Epithelial cell of proximal tubule (primary cell): ENCODE data around the gene GRK5. TPM values are rescaled to one million over a fixed set of nuclear protein-coding genes. Genes with fewer than 3 reads are reported as not detected.
A peak's percentile ranks its signal among the peaks of the same experiment; 100 is the strongest.

Experiments
- DNase-seq: peaks from one replicate; pipeline ENCODE4 v3.0.0-alpha.2; 2011; ENCODE audit warnings: low read depth
- H3K4me3 ChIP-seq: 2 replicates; pipeline ENCODE4 v1.5.1; 2011; ENCODE audit warnings: low read depth, mild to moderate bottlenecking, low read length
- CTCF ChIP-seq: conservative IDR thresholded peaks from 2 replicates; pipeline ENCODE4 v1.5.1; 2012; ENCODE audit warnings: low read depth, mild to moderate bottlenecking, low read length
- total RNA-seq: library from RNA; depleted of rRNA; stranded (reverse); fragments of >200 nt; gene quantifications from 2 replicates; pipeline ENCODE4 v1.2.3, GENCODE V29; 2015

The GRK5 gene
- total RNA-seq, 1 donor from 2014 or later = 2.8 TPM

- H3K4me3 ChIP-seq = no peak overlapping the region
- no peak for TF ChIP-seq CTCF
- DNase-seq = peak; percentile 18
Observed at GRCh38 chr10:119375574-119376272, 168.4 kb downstream of the GRK5 start.

- no peak overlapping the region for H3K4me3 ChIP-seq
- no peak for DNase-seq
- no peak for TF ChIP-seq CTCF
Observed at GRCh38 chr10:119377451-119377957, 170.1 kb downstream of the GRK5 start.

GRCh38 chr10:119377958-119378736 lies 170.8 kb downstream of the GRK5 start:
- no peak for DNase-seq
- no peak for TF ChIP-seq CTCF
- no peak overlapping the region for H3K4me3 ChIP-seq

DNA sequence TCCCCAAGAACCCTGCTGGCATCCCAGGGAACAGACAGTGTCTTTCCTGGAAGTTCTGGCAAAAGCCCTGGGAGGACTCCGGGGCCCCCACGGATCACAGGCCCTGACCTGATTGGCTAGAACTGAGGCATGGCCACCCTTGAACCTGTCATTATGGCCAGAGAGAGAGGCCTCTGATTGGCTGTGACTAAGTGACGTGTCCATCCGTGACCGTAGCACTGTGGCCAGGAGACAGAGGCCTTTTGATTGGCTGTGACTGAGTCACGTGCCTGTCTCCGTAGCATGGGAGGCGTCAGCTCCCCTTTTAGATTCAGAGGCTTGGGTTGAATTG lies 171.3 kb downstream of the GRK5 start:
- H3K4me3 ChIP-seq = no peak overlapping the region
- no peak for DNase-seq
- no peak for TF ChIP-seq CTCF

- no peak for DNase-seq
- H3K4me3 ChIP-seq = no peak overlapping the region
- TF ChIP-seq CTCF = no peak
Observed at GRCh38 chr10:119379466-119380071, 172.2 kb downstream of the GRK5 start.

DNA sequence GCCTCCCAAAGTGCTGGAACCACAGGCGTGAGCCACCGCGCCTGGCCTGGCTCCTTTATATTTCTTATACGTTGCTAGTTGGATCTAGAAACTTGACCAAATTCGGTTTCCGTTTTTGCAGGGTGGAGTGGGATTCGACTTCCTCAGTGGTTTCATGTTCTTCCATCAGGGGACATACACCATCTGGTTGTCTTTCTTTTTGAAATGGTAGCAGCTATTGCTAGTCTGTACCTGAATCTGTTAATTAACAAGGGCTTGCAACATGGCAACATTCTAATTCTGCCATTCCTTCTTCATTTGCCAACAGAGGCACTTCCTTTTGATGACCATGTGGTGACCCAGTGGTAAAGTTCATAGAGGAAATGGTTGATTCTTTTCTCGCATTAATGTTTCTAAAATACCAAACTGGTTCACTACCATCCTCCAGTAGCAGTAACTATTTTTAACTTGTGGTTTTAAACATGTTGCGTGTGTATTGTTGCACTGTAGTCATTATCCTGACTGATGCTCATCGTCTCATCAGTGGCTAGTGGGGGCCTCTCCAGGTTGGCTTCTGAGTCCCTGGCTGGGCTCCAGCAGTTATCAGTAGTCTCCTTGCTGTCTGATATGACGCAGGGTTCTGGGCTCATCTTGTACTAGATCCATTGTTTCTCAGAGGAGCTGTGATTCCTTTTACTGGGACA lies 175.9 kb downstream of the GRK5 start:
- TF ChIP-seq CTCF = no peak
- no peak overlapping the region for H3K4me3 ChIP-seq
- DNase-seq = no peak
